Osteoblast (primary cell): ENCODE measurements around the gene HDAC9. TPM values are rescaled to one million over a fixed set of nuclear protein-coding genes. Genes with fewer than 3 reads are reported as not detected.

Source experiments
- DNase-seq: peaks from one replicate; pipeline ENCODE4 v3.0.0; 2011; ENCODE audit warnings: low spot score, mixed read lengths; ENCODE audit not compliant: insufficient read length; ENCODE audit errors: missing footprints
- H2AFZ ChIP-seq: 2 replicates; pipeline ENCODE4 v1.6.0; 2011; ENCODE audit warnings: mild to moderate bottlenecking, low read length
- H3K27ac ChIP-seq: 2 replicates; pipeline ENCODE4 v1.5.1; 2011; ENCODE audit warnings: mild to moderate bottlenecking, low read depth, low read length, moderate library complexity
- H3K27me3 ChIP-seq: 2 replicates; pipeline ENCODE4 v1.6.0; 2012; ENCODE audit warnings: mild to moderate bottlenecking, control low read depth, inconsistent platforms, low read length, moderate library complexity; ENCODE audit not compliant: insufficient read depth
- H3K36me3 ChIP-seq: 2 replicates; pipeline ENCODE4 v1.5.1; 2011; ENCODE audit warnings: mild to moderate bottlenecking, low read length, control low read depth, moderate library complexity; ENCODE audit not compliant: insufficient read depth
- H3K4me1 ChIP-seq: 2 replicates; pipeline ENCODE4 v1.5.1; 2011; ENCODE audit warnings: mild to moderate bottlenecking, low read length, control low read depth, moderate library complexity; ENCODE audit not compliant: insufficient read depth
- H3K4me2 ChIP-seq: 2 replicates; pipeline ENCODE4 v1.6.0; 2011; ENCODE audit warnings: mild to moderate bottlenecking, low read length; ENCODE audit not compliant: insufficient read depth
- H3K4me3 ChIP-seq: fragments of 200-600 bp; sonication (generic); 3 replicates; pipeline ENCODE4 v1.5.1; 2012; ENCODE audit warnings: mild to moderate bottlenecking, low read length, inconsistent platforms; ENCODE audit not compliant: insufficient read depth
- H3K79me2 ChIP-seq: 2 replicates; pipeline ENCODE4 v1.6.0; 2012; ENCODE audit warnings: mild to moderate bottlenecking, low read length, control low read depth, inconsistent platforms; ENCODE audit not compliant: insufficient read depth
- H3K9me3 ChIP-seq: 2 replicates; pipeline ENCODE4 v1.5.1; 2011; ENCODE audit warnings: low read depth, low read length, control low read depth
- H4K20me1 ChIP-seq: 2 replicates; pipeline ENCODE4 v1.6.0; 2012; ENCODE audit warnings: mild to moderate bottlenecking, low read length, control low read depth; ENCODE audit not compliant: insufficient read depth
- CTCF ChIP-seq: IDR thresholded peaks from 2 replicates; pipeline ENCODE4 v1.5.1; 2011; ENCODE audit warnings: mild to moderate bottlenecking, low read depth, low read length, moderate library complexity; ENCODE audit errors: extremely low read depth
- total RNA-seq: library from RNA; depleted of rRNA; stranded (reverse); fragments of >200 nt; gene quantifications from 2 replicates; pipeline ENCODE4 v1.2.3, GENCODE V29; 2012

The HDAC9 gene
- total RNA-seq, 1 donor = 21.7 TPM

GRCh38 chr7:18756378-18757050 is 261.0 kb downstream of the HDAC9 start:
- Histone ChIP-seq H3K4me1 (peaks cover 29% of the 10 kb centered on the region), H3K4me3 (no peak overlapping the region), H3K27ac (no peak overlapping the region), H3K36me3 (no peaks in the 10 kb centered on the region), H3K9me3 (no peaks in the 10 kb centered on the region), H4K20me1 (no peaks in the 10 kb centered on the region), H3K4me2 (no peak overlapping the region), H3K27me3 (no peaks in the 10 kb centered on the region), H3K79me2 (no peaks in the 10 kb centered on the region), H2AFZ (no peak overlapping the region)
- TF ChIP-seq CTCF = no peak
- no peak for DNase-seq

- DNase-seq = no peak
- Histone ChIP-seq H3K9me3 (no peaks in the 10 kb centered on the region), H4K20me1 (no peaks in the 10 kb centered on the region), H3K4me3 (no peak overlapping the region), H3K4me1 (peaks cover 17% of the 10 kb centered on the region), H3K4me2 (no peak overlapping the region), H3K36me3 (no peaks in the 10 kb centered on the region), H3K79me2 (no peaks in the 10 kb centered on the region), H2AFZ (no peak overlapping the region), H3K27me3 (no peaks in the 10 kb centered on the region), H3K27ac (peak overlapping the region; percentile 45)
- no peak for TF ChIP-seq CTCF
These were observed 264.5 kb downstream of the HDAC9 start for GRCh38 chr7:18760046-18760445.

GRCh38 chr7:18760631-18761445 is 265.3 kb downstream of the HDAC9 start:
- H3K79me2 ChIP-seq = no peaks in the 10 kb centered on the region
- DNase-seq = no peak
- H3K9me3 ChIP-seq = no peaks in the 10 kb centered on the region
- no peak overlapping the region for H2AFZ ChIP-seq
- no peaks in the 10 kb centered on the region for H3K36me3 ChIP-seq
- no peaks in the 10 kb centered on the region for H4K20me1 ChIP-seq
- no peak for TF ChIP-seq CTCF
- H3K27ac ChIP-seq = peak overlapping the region; percentile 45
- no peak overlapping the region for H3K4me2 ChIP-seq
- peaks cover 14% of the 10 kb centered on the region for H3K4me1 ChIP-seq
- no peak overlapping the region for H3K4me3 ChIP-seq
- no peaks in the 10 kb centered on the region for H3K27me3 ChIP-seq

- peak overlapping the region; percentile 6 for H2AFZ ChIP-seq
- no peaks in the 10 kb centered on the region for H3K9me3 ChIP-seq
- H3K36me3 ChIP-seq = no peaks in the 10 kb centered on the region
- no peaks in the 10 kb centered on the region for H3K27me3 ChIP-seq
- peak; percentile 62 for DNase-seq
- no peaks in the 10 kb centered on the region for H4K20me1 ChIP-seq
- no peak for TF ChIP-seq CTCF
- H3K4me1 ChIP-seq = peaks cover 12% of the 10 kb centered on the region
- H3K27ac ChIP-seq = peak overlapping the region; percentile 60
- H3K4me2 ChIP-seq = no peak overlapping the region
- H3K4me3 ChIP-seq = no peak overlapping the region
- H3K79me2 ChIP-seq = no peaks in the 10 kb centered on the region
These were observed 266.6 kb downstream of the HDAC9 start for GRCh38 chr7:18762189-18762588.
